IPS-18a (cell line): Measurements from ENCODE around the gene LRP1.

ENCODE experiments used
- H3K27ac ChIP-seq: one replicate; pipeline ENCODE4 v1.5.1; 2013; ENCODE audit warnings: low read length
- H3K27me3 ChIP-seq: one replicate; pipeline ENCODE4 v1.6.1; 2013; ENCODE audit warnings: mild to moderate bottlenecking, low read length; ENCODE audit not compliant: control insufficient read depth, insufficient read depth
- H3K36me3 ChIP-seq: one replicate; pipeline ENCODE4 v1.6.1; 2013; ENCODE audit warnings: low read depth, low read length; ENCODE audit not compliant: control insufficient read depth
- H3K4me1 ChIP-seq: one replicate; pipeline ENCODE4 v1.6.1; 2013; ENCODE audit warnings: low read depth, low read length; ENCODE audit not compliant: control insufficient read depth
- H3K4me3 ChIP-seq: one replicate; pipeline ENCODE4 v1.5.1; 2013; ENCODE audit warnings: low read length
- H3K9ac ChIP-seq: one replicate; pipeline ENCODE4 v1.6.1; 2013; ENCODE audit warnings: mild to moderate bottlenecking, low read length, moderate library complexity
- H3K9me3 ChIP-seq: one replicate; pipeline ENCODE4 v1.6.1; 2013; ENCODE audit warnings: low read depth, low read length; ENCODE audit not compliant: control insufficient read depth

The LRP1 gene

DNA sequence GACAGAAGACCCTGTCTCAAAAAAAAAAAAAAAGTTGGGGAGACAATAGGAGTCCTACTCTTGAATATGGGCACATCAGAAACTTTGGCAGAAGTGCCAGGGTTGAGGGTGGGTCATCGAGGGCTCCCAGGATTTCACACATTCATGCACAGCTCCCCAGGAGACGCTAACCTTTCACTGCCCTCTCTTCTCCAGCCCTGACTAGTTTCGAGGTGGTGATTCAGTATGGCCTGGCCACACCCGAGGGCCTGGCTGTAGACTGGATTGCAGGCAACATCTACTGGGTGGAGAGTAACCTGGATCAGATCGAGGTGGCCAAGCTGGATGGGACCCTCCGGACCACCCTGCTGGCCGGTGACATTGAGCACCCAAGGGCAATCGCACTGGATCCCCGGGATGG, 48.6 kb downstream of the LRP1 start:
- Histone ChIP-seq H3K27me3 (no peaks in the 10 kb centered on the region), H3K4me1 (no peaks in the 10 kb centered on the region), H3K9ac (no peak overlapping the region), H3K27ac (no peak overlapping the region), H3K4me3 (no peak overlapping the region), H3K9me3 (no peaks in the 10 kb centered on the region), H3K36me3 (peaks cover 80% of the 10 kb centered on the region)

DNA sequence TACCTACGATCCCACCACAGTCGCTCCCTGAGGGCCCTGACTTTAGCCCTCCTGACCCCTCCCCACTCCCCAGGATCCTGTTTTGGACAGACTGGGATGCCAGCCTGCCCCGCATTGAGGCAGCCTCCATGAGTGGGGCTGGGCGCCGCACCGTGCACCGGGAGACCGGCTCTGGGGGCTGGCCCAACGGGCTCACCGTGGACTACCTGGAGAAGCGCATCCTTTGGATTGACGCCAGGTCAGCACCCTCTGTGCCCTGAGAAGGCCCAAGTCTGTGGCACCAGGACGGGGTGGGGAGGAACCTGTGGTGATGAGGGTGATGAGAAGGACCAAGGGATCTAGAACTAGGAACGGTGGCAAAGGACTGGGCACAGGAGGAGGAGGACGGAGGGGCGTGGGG, 49.1 kb downstream of the LRP1 start:
- no peak overlapping the region for H3K9ac ChIP-seq
- no peaks in the 10 kb centered on the region for H3K27me3 ChIP-seq
- H3K9me3 ChIP-seq = no peaks in the 10 kb centered on the region
- H3K4me3 ChIP-seq = no peak overlapping the region
- peaks cover 80% of the 10 kb centered on the region for H3K36me3 ChIP-seq
- H3K27ac ChIP-seq = no peak overlapping the region
- no peaks in the 10 kb centered on the region for H3K4me1 ChIP-seq

DNA sequence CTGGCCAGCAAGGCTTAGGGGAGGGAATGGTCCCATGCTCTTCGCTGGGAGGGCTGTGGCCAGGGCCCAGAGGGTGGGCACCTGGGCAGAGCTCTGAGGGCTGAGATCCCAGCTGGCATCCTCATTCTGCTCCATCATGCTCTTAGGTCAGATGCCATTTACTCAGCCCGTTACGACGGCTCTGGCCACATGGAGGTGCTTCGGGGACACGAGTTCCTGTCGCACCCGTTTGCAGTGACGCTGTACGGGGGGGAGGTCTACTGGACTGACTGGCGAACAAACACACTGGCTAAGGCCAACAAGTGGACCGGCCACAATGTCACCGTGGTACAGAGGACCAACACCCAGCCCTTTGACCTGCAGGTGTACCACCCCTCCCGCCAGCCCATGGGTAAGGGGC, 49.9 kb downstream of the LRP1 start:
- H3K27me3 ChIP-seq = no peaks in the 10 kb centered on the region
- H3K4me3 ChIP-seq = no peak overlapping the region
- H3K9ac ChIP-seq = no peak overlapping the region
- H3K9me3 ChIP-seq = no peaks in the 10 kb centered on the region
- peaks cover 77% of the 10 kb centered on the region for H3K36me3 ChIP-seq
- no peak overlapping the region for H3K27ac ChIP-seq
- H3K4me1 ChIP-seq = no peaks in the 10 kb centered on the region

DNA sequence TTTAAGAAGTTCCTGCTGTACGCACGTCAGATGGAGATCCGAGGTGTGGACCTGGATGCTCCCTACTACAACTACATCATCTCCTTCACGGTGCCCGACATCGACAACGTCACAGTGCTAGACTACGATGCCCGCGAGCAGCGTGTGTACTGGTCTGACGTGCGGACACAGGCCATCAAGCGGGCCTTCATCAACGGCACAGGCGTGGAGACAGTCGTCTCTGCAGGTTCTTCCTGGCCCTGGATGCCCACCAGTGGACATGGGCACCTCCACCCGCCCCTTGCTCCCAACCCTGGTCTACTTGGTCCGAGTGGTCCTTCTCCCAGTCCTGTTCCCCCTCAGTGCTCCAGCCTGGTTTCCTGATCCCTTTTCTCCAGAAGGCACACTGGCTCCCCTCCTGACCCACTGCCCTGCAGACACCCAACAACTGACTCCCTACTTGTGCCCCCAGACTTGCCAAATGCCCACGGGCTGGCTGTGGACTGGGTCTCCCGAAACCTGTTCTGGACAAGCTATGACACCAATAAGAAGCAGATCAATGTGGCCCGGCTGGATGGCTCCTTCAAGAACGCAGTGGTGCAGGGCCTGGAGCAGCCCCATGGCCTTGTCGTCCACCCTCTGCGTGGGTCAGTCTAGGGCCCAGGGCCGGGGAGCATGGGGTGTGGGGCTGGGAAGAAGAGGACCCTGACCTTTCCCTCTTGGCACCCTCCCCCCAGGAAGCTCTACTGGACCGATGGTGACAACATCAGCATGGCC, 51.2 kb downstream of the LRP1 start:
- peaks cover 75% of the 10 kb centered on the region for H3K36me3 ChIP-seq
- H3K27ac ChIP-seq = no peak overlapping the region
- no peaks in the 10 kb centered on the region for H3K9me3 ChIP-seq

DNA sequence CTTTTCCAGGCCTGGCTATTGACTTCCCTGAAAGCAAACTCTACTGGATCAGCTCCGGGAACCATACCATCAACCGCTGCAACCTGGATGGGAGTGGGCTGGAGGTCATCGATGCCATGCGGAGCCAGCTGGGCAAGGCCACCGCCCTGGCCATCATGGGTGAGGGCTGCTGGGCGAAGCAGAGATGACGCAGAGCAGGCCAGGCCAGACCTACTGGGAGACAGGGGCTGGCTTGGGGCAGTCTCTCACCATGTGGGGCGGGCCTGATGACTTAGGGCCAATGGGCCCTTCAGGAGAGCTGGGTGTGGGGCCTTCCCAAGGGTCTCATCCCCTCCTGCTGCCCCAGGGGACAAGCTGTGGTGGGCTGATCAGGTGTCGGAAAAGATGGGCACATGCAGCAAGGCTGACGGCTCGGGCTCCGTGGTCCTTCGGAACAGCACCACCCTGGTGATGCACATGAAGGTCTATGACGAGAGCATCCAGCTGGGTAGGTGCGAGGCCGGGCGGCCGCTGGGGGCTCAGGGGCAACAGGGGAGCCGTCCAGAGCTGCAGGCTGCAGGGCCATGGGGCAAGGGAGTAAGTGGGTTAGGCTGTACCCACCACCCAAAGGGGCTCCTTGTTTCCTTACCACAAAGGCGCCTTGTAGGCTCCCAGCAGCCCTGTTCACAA, 52.2 kb downstream of the LRP1 start:
- no peak overlapping the region for H3K9ac ChIP-seq
- no peaks in the 10 kb centered on the region for H3K9me3 ChIP-seq
- no peaks in the 10 kb centered on the region for H3K27me3 ChIP-seq
- H3K4me3 ChIP-seq = no peak overlapping the region
- H3K4me1 ChIP-seq = no peaks in the 10 kb centered on the region
- no peak overlapping the region for H3K27ac ChIP-seq
- peaks cover 77% of the 10 kb centered on the region for H3K36me3 ChIP-seq

More for the DNA sequence above, 51.2 kb downstream of the LRP1 start:
- no peak overlapping the region for H3K9ac ChIP-seq
- H3K27me3 ChIP-seq = no peaks in the 10 kb centered on the region
- no peaks in the 10 kb centered on the region for H3K4me1 ChIP-seq
- no peak overlapping the region for H3K4me3 ChIP-seq

DNA sequence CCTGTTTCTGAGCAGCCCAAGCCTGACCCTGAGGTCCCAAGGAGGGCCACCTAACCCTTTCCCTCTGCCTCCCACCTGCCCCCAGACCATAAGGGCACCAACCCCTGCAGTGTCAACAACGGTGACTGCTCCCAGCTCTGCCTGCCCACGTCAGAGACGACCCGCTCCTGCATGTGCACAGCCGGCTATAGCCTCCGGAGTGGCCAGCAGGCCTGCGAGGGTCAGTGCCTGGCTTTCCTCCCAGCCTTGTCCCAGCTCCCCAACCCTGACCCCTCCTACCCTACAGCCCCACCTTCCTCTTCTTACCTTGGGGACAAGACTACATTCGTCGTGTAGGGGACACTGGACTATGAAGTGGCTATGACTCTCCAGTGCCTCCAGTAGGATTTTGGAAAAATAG, 52.8 kb downstream of the LRP1 start:
- no peak overlapping the region for H3K4me3 ChIP-seq
- peaks cover 81% of the 10 kb centered on the region for H3K36me3 ChIP-seq
- H3K27ac ChIP-seq = no peak overlapping the region
- H3K4me1 ChIP-seq = no peaks in the 10 kb centered on the region
- no peaks in the 10 kb centered on the region for H3K9me3 ChIP-seq
- H3K27me3 ChIP-seq = no peaks in the 10 kb centered on the region
- no peak overlapping the region for H3K9ac ChIP-seq

DNA sequence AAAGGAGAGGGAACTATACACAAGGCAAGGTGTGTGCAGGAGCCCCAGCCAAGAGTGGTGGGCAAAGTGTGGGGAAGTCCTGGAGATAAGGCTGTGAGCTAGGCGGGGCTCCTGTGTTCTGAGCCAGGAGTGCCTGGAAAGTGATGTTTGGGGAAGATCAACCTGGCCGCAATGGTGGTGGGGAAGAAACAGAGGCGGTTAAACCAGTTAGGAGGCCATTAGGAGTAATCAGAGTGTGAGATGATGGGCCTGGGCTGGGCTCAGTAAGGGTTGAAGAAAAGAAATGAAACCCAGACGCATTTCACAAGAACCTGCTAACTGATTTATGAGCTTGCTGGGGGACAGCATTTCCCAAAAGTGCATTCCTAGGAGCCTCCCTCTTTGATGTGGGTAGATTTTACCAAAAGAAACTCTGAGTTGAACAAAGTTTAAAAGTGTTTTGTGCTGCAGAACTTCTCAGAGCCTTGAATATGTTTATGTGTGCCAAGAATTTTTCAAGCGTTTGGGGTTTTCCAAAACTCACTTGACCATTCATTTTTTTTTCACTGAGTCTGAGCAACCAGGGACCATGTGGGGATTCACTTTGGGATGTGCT, 53.4 kb downstream of the LRP1 start:
- Histone ChIP-seq H3K27me3 (no peaks in the 10 kb centered on the region), H3K4me1 (no peaks in the 10 kb centered on the region), H3K9ac (no peak overlapping the region), H3K4me3 (no peak overlapping the region), H3K9me3 (no peaks in the 10 kb centered on the region), H3K36me3 (peaks cover 81% of the 10 kb centered on the region), H3K27ac (no peak overlapping the region)

DNA sequence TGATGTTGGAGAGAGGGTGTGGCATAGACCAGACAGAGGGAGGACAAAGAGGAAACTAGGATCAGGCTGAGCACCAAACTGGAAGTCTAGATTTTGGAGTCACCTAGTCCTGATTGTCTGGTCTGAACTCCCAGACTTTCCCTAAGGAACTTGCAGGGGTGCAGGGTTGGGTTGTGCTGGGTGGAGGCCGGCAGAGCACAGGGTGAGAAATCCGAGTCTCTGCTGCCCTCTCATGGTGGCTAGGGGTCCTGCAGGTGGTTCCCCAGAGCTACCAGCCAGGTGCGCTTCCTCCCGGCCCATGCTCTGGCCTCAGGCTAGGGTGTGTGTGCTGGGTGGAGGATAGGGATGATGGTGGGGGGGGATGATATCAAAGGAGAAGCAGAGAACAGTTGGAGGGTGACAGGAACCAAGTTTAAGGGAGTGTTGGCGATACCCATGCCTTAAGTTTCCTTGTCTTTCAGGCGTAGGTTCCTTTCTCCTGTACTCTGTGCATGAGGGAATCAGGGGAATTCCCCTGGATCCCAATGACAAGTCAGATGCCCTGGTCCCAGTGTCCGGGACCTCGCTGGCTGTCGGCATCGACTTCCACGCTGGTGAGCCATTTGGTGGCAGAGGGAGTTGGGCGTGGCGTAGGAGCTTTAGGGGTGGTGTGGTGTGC, 54.8 kb downstream of the LRP1 start:
- Histone ChIP-seq H3K4me3 (no peak overlapping the region), H3K4me1 (no peaks in the 10 kb centered on the region), H3K9ac (no peak overlapping the region), H3K27me3 (no peaks in the 10 kb centered on the region), H3K36me3 (peaks cover 83% of the 10 kb centered on the region), H3K9me3 (no peaks in the 10 kb centered on the region), H3K27ac (no peak overlapping the region)

DNA sequence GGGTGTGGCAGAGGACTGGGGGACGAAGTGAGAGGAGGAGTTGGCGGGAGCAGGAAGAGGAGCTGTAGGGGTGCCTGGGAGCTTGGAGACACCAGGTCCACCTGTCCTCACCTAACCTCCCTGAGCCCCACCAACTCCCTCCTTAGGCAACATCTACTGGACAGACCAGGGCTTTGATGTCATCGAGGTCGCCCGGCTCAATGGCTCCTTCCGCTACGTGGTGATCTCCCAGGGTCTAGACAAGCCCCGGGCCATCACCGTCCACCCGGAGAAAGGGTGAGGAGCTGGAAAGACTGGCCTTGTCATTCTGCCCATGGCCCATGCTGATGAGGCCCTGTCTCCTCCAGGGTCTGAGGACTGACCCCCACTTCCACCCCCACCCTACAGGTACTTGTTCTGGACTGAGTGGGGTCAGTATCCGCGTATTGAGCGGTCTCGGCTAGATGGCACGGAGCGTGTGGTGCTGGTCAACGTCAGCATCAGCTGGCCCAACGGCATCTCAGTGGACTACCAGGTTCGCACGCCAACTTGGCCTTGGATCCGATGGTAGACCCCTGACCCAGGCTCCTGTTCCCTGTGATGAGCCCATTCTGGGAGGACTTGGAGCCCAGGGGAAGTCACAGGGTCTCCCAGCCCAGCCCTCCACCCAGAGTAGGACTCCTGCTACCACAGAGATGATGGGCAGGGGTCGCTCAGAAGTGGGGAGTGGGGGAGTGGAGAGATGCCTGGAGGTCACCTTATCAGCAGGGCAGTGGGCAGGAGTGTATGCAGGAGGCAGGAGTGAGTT, 55.8 kb downstream of the LRP1 start:
- Histone ChIP-seq H3K4me1 (no peaks in the 10 kb centered on the region), H3K9me3 (no peaks in the 10 kb centered on the region), H3K4me3 (no peak overlapping the region), H3K27ac (no peak overlapping the region), H3K36me3 (peaks cover 82% of the 10 kb centered on the region), H3K9ac (no peak overlapping the region), H3K27me3 (no peaks in the 10 kb centered on the region)

DNA sequence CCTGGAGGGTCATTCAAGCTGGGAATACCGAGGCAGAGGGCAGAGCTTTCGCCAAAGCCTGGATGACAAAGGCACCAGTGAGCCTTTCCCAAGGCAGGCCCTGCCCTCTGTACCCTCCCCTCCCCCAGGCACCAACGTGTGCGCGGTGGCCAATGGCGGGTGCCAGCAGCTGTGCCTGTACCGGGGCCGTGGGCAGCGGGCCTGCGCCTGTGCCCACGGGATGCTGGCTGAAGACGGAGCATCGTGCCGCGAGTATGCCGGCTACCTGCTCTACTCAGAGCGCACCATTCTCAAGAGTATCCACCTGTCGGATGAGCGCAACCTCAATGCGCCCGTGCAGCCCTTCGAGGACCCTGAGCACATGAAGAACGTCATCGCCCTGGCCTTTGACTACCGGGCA, 57.1 kb downstream of the LRP1 start:
- no peak overlapping the region for H3K9ac ChIP-seq
- no peaks in the 10 kb centered on the region for H3K4me1 ChIP-seq
- H3K4me3 ChIP-seq = no peak overlapping the region
- H3K36me3 ChIP-seq = peaks cover 76% of the 10 kb centered on the region
- no peaks in the 10 kb centered on the region for H3K9me3 ChIP-seq
- no peaks in the 10 kb centered on the region for H3K27me3 ChIP-seq
- H3K27ac ChIP-seq = no peak overlapping the region

DNA sequence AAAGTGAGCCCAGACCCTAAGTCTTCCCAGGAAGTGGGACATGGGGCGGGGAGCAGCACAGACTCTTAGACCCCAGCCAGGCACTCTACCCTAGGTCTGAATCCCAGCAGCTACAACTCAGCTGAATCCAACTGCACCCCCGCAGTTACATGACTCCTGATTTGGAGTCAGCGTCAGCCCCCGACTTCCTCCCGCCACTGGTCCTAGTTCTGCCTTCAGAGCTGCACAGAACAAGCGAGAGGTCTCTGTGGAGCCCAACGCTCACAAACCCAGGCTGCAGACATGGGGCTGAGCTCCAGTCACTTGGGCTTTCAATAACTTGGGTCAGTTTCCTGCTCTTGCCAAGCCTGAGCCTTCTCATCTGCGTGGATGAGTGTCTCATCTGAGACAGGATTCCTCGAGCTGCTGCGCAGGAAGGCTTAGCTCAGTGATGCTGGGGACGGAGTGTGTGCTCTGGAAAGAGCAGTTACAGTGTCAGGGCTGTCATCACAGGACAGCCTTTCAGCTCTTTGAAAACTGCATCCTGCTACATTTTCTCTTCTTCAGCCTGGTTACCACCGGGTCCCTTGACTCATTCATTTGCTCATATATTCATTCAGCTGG, 57.7 kb downstream of the LRP1 start:
- Histone ChIP-seq H3K9me3 (no peaks in the 10 kb centered on the region), H3K27me3 (no peaks in the 10 kb centered on the region), H3K36me3 (peaks cover 72% of the 10 kb centered on the region), H3K4me3 (no peak overlapping the region), H3K9ac (no peak overlapping the region), H3K4me1 (no peaks in the 10 kb centered on the region), H3K27ac (no peak overlapping the region)
